Bronchial epithelial cell (primary cell): ENCODE data around the gene MRPL40. TPM values are rescaled to one million over a fixed set of nuclear protein-coding genes. Genes with fewer than 3 reads are reported as not detected.
A peak's percentile ranks its signal among the peaks of the same experiment; 100 is the strongest.

ENCODE experiments used
- DNase-seq: peaks from one replicate; pipeline ENCODE4 v3.0.0-alpha.2; 2010; ENCODE audit warnings: low read depth
- FAIRE-seq: peaks from 2 replicates; lab custom pipeline; 2011; peaks lifted over from hg19 to GRCh38; lab: Jason Lieb, UNC
- H3K27me3 ChIP-seq: 2 replicates; pipeline ENCODE4 v1.5.1; 2011; ENCODE audit warnings: low read length; ENCODE audit not compliant: control insufficient read depth, insufficient read depth
- H3K36me3 ChIP-seq: 2 replicates; pipeline ENCODE4 v1.5.1; 2011; ENCODE audit warnings: low read length; ENCODE audit not compliant: control insufficient read depth, insufficient read depth
- H3K4me3 ChIP-seq: 2 replicates; pipeline ENCODE4 v1.5.1; 2011; ENCODE audit warnings: mild to moderate bottlenecking, low read depth, low read length, control low read depth
- CTCF ChIP-seq: IDR thresholded peaks from 2 replicates; pipeline ENCODE4 v1.5.1; 2011; ENCODE audit warnings: mild to moderate bottlenecking, moderate library complexity, low read length, control low read depth, inconsistent platforms; ENCODE audit not compliant: insufficient read depth, severe bottlenecking
- total RNA-seq: library from RNA; depleted of rRNA; stranded (reverse); fragments of >200 nt; gene quantifications from 2 replicates; pipeline ENCODE4 v1.2.1, GENCODE V29; 2014

The MRPL40 gene
- total RNA-seq, 1 donor from 2014 or later, result 60.8 TPM

DNA sequence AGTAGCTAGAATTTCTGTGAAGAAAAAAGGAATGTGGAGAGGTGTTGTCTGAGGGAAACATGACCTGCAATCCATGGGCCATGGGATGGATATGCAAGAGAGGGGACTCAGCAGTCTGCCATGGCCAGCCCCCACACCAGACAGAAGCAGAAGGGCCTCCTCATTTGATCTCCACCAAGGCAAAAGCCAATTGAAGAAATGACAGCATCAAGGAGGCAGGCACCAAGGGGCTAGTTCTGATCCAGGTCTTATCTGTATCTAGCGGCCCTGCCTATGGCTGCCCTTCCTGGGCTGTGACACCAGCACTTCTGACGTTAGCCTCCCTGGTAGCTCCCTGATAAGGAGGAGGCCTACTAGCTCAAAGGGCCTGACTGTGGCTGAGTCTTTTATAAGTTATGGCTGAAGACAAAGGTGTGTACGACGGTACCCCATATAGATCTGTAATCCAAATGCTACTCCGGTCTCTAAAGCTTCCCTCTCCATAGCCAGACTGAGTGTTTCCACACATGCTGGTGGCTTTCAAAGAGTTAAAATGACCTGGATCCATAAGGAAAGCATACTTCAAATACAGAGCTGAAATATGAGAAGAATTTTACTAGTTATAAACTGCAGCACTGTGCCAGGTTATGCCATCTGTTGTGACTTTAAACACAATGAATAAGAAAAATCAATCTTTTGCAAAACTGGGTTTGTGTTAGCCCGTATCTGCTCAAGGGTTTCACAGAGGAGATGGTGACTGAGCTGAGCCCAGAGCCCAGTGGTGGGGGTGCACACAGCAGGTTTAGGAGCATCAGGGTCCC lies 35.2 kb upstream of the MRPL40 start:
- H3K4me3 ChIP-seq, result no peak overlapping the region
- H3K27me3 ChIP-seq, result no peaks in the 10 kb centered on the region
- TF ChIP-seq CTCF, result no peak
- peaks cover 35% of the 10 kb centered on the region for H3K36me3 ChIP-seq
- DNase-seq (no peak), FAIRE-seq (no peak)

- TF ChIP-seq CTCF, result no peak
- DNase-seq, result no peak
- peak; percentile 62 for FAIRE-seq
- Histone ChIP-seq H3K36me3 (peaks cover 35% of the 10 kb centered on the region), H3K4me3 (no peak overlapping the region), H3K27me3 (no peaks in the 10 kb centered on the region)
These were observed 34.6 kb upstream of the MRPL40 start for GRCh38 chr22:19397734-19398104.

DNA sequence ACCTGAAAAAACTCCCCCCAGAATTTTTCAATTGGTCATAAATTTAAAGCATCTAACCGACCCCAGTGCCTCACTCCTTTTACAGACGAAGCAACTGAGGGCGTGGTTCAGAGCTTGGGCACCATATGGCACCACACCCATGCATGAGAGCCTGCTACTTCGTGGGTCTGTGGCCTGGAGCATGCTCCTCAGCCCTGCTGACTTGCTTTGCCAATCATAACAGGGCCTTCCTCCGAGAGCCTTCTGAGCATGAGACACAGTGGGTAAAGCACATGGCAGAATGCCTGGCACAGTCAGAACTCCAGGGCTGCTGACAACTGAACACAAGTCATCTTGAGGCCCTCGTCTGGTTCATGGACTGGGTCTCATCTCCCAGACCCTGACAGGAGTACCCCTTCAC lies 34.1 kb upstream of the MRPL40 start:
- H3K27me3 ChIP-seq, result no peaks in the 10 kb centered on the region
- DNase-seq (no peak), FAIRE-seq (no peak)
- TF ChIP-seq CTCF, result no peak
- no peak overlapping the region for H3K4me3 ChIP-seq
- H3K36me3 ChIP-seq, result peaks cover 31% of the 10 kb centered on the region

- DNase-seq, result no peak
- H3K36me3 ChIP-seq, result peaks cover 31% of the 10 kb centered on the region
- no peak overlapping the region for H3K4me3 ChIP-seq
- no peak for TF ChIP-seq CTCF
- no peaks in the 10 kb centered on the region for H3K27me3 ChIP-seq
- FAIRE-seq, result no peak
These were observed 33.7 kb upstream of the MRPL40 start for GRCh38 chr22:19398652-19399051.

GRCh38 chr22:19400881-19401280 lies 31.5 kb upstream of the MRPL40 start:
- DNase-seq (no peak), FAIRE-seq (no peak)
- peaks cover 22% of the 10 kb centered on the region for H3K36me3 ChIP-seq
- no peak overlapping the region for H3K4me3 ChIP-seq
- TF ChIP-seq CTCF, result no peak
- H3K27me3 ChIP-seq, result no peaks in the 10 kb centered on the region

- H3K36me3 ChIP-seq, result peaks cover 22% of the 10 kb centered on the region
- no peak for TF ChIP-seq CTCF
- H3K4me3 ChIP-seq, result no peak overlapping the region
- DNase-seq (no peak), FAIRE-seq (no peak)
- H3K27me3 ChIP-seq, result no peaks in the 10 kb centered on the region
These were observed 30.9 kb upstream of the MRPL40 start for GRCh38 chr22:19401483-19401882.
